Activated naive CD4-positive, alpha-beta T cell treated with anti-CD3 and anti-CD28 coated beads for 36 hours (primary cell): ENCODE measurements around the gene EIF3L. TPM values are rescaled to one million over a fixed set of nuclear protein-coding genes. Genes with fewer than 3 reads are reported as not detected.

Experiments
- CTCF ChIA-PET: fragments of 350-600 bp; sonication (Branson Sonifier 250); formaldehyde crosslinking; loops from one replicate; lab custom pipeline; 2021; ENCODE audit warnings: antibody characterized with exemption; lab: Charles Lee
- DNase-seq: peaks from one replicate; pipeline ENCODE4 v3.0.0-alpha.2; 2020
- H3K27ac Mint-ChIP-seq: one replicate; pipeline ENCODE4 v1.8.0; 2021; ENCODE audit warnings: mild to moderate bottlenecking, mixed read lengths
- H3K27me3 Mint-ChIP-seq: one replicate; pipeline ENCODE4 v1.8.0; 2021; ENCODE audit warnings: low read depth, mixed read lengths
- H3K36me3 Mint-ChIP-seq: one replicate; pipeline ENCODE4 v1.8.0; 2021; ENCODE audit warnings: low read depth, mixed read lengths
- H3K4me1 Mint-ChIP-seq: one replicate; pipeline ENCODE4 v1.8.0; 2021; ENCODE audit warnings: low read depth, mixed read lengths
- H3K4me3 Mint-ChIP-seq: one replicate; pipeline ENCODE4 v1.8.0; 2021; ENCODE audit warnings: mild to moderate bottlenecking, moderate library complexity, mixed read lengths
- H3K9me3 Mint-ChIP-seq: one replicate; pipeline ENCODE4 v1.8.0; 2021; ENCODE audit warnings: mixed read lengths
- intact Hi-C: fragments of 100-400 bp; cut with micrococcal nuclease; formaldehyde crosslinking; loops from one replicate; pipeline ENCODE4 v1.15.1; 2023
- total RNA-seq, 2 experiments: library from RNA; stranded (reverse); gene quantifications; one replicate each; pipeline ENCODE4 v1.2.3, GENCODE V29; 2021

Gene EIF3L
- total RNA-seq, 2 experiments from 2014 or later, result 776 to 797 TPM

- H3K36me3 Mint-ChIP-seq, result peaks cover 4% of the 10 kb centered on the region
- no peak overlapping the region for H3K27ac Mint-ChIP-seq
- H3K4me3 Mint-ChIP-seq, result no peak overlapping the region
- intact Hi-C loops, result no loop called here
- no peaks in the 10 kb centered on the region for H3K9me3 Mint-ChIP-seq
- CTCF ChIA-PET, result interaction anchor here (0.6 to 8.6 kb wide), 4 partner anchors 12 to 138 kb away, joined by 4 to 130 read pairs (median 45); partner anchors contain the start of gene GCAT
- no peak for DNase-seq
- peaks cover 15% of the 10 kb centered on the region for H3K4me1 Mint-ChIP-seq
- H3K27me3 Mint-ChIP-seq, result peaks cover 23% of the 10 kb centered on the region
Observed at GRCh38 chr22:37820350-37820749, 28.9 kb upstream of the EIF3L start.

GRCh38 chr22:37822079-37822833, 27.0 kb upstream of the EIF3L start:
- no peak overlapping the region for H3K4me3 Mint-ChIP-seq
- CTCF ChIA-PET, result interaction anchor here (1.0 kb wide), 1 partner anchor 41 kb away, joined by 4 read pairs; no protein-coding TSS in a partner anchor

DNA sequence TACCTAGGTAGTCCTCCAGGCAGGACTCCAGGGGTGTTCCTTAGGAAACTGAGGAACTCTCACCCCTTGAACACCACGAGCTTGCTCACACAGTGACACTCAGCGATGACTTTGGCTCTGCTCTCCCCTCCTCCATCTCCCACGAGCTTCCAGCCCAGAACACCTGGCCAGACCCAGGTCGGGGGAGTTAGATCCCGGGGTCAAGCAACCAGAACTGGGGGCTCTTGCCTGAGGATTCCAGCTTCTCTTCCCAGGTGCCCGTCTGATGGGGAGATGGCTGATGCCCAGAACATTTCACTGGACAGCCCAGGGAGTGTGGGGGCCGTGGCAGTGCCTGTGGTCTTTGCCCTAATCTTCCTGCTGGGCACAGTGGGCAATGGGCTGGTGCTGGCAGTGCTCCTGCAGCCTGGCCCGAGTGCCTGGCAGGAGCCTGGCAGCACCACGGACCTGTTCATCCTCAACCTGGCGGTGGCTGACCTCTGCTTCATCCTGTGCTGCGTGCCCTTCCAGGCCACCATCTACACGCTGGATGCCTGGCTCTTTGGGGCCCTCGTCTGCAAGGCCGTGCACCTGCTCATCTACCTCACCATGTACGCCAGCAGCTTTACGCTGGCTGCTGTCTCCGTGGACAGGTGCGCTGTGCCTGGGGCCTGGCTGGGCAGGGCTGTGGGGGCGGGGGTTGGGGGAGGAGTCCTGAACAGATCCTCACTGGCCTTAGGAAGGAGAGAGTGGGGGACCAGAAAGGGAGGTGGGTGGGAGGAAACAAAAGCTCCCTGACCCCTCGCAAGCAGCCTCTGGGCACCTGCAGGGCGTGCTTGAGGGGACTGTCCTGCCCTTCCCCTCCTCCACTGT, 25.9 kb upstream of the EIF3L start, which contains the start of gene GALR3:
Gene GALR3, plus strand, starts transcription at position 249 of the 852 bp plus-strand sequence. Its CDS starts 25 bp downstream, at position 274.
- Mint-ChIP-seq H3K9me3 (no peaks in the 10 kb centered on the region), H3K4me3 (peak within 1 kb of the TSS; percentile 43), H3K27me3 (peaks cover 26% of the 10 kb centered on the region), H3K4me1 (peaks cover 9% of the 10 kb centered on the region), H3K27ac (no peak within 1 kb of the TSS), H3K36me3 (no peaks in the 10 kb centered on the region)
- CTCF ChIA-PET, result interaction anchor here (0.5 to 1.4 kb wide), 7 partner anchors 13 to 197 kb away, joined by 3 to 5 read pairs (median 3); no protein-coding TSS in a partner anchor
- no peak for DNase-seq
- intact Hi-C loops, result no loop called here

More at GRCh38 chr22:37822079-37822833, 27.0 kb upstream of the EIF3L start:
- peaks cover 26% of the 10 kb centered on the region for H3K27me3 Mint-ChIP-seq
- peaks cover 17% of the 10 kb centered on the region for H3K4me1 Mint-ChIP-seq
- H3K27ac Mint-ChIP-seq, result no peak overlapping the region
- H3K36me3 Mint-ChIP-seq, result peaks cover 3% of the 10 kb centered on the region
- no peaks in the 10 kb centered on the region for H3K9me3 Mint-ChIP-seq
- intact Hi-C loops, result no loop called here
- no peak for DNase-seq

DNA sequence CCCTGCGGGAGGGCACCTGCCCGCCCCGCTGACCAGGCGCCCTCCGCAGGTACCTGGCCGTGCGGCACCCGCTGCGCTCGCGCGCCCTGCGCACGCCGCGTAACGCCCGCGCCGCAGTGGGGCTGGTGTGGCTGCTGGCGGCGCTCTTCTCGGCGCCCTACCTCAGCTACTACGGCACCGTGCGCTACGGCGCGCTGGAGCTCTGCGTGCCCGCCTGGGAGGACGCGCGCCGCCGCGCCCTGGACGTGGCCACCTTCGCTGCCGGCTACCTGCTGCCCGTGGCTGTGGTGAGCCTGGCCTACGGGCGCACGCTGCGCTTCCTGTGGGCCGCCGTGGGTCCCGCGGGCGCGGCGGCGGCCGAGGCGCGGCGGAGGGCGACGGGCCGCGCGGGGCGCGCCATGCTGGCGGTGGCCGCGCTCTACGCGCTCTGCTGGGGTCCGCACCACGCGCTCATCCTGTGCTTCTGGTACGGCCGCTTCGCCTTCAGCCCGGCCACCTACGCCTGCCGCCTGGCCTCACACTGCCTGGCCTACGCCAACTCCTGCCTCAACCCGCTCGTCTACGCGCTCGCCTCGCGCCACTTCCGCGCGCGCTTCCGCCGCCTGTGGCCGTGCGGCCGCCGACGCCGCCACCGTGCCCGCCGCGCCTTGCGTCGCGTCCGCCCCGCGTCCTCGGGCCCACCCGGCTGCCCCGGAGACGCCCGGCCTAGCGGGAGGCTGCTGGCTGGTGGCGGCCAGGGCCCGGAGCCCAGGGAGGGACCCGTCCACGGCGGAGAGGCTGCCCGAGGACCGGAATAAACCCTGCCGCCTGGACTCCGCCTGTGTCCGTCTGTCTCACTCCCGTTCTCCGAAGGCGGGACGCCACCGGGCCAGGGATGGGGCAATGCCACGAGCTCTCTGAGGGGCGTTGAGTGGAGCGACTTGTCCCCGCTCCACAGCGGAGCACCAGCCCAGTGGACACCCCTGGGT, 24.3 kb upstream of the EIF3L start:
- CTCF ChIA-PET, result interaction anchor here (0.8 to 1.4 kb wide), 4 partner anchors 8 to 38 kb away, joined by 3 to 5 read pairs (median 4); no protein-coding TSS in a partner anchor
- intact Hi-C loops, result no loop called here
- H3K27me3 Mint-ChIP-seq, result peaks cover 20% of the 10 kb centered on the region
- no peaks in the 10 kb centered on the region for H3K9me3 Mint-ChIP-seq
- DNase-seq, result no peak
- peak overlapping the region; percentile 46 for H3K4me3 Mint-ChIP-seq
- H3K27ac Mint-ChIP-seq, result no peak overlapping the region
- peaks cover 5% of the 10 kb centered on the region for H3K4me1 Mint-ChIP-seq
- peaks cover 5% of the 10 kb centered on the region for H3K36me3 Mint-ChIP-seq

DNA sequence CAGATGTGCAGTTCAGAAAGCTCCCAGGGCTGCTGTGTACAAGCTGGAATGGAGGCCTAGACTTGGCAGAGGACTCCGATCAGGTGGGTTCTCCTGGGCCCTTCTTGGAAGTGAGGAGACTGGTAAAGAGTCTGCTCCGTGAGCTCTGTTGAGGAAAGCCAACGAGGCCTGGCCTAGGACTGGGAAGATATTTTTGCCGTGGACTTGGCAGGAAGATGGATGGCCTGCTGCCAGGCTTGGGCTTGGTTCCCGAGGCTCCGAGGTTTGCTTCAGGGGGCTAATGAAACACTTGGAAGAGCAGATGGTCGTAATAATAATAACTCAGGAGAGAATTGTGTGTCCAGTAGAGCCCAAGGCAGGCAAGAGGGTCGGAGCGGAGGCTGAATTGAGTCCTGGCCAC, 22.2 kb upstream of the EIF3L start:
- H3K27me3 Mint-ChIP-seq, result peaks cover 15% of the 10 kb centered on the region
- peaks cover 13% of the 10 kb centered on the region for H3K36me3 Mint-ChIP-seq
- peaks cover 5% of the 10 kb centered on the region for H3K4me1 Mint-ChIP-seq
- H3K9me3 Mint-ChIP-seq, result no peaks in the 10 kb centered on the region
- DNase-seq, result no peak
- no peak overlapping the region for H3K4me3 Mint-ChIP-seq
- intact Hi-C loops, result no loop called here
- CTCF ChIA-PET, result interaction anchor here (1.1 to 1.2 kb wide), 2 partner anchors 23 to 36 kb away, joined by 3 to 4 read pairs; no protein-coding TSS in a partner anchor
- no peak overlapping the region for H3K27ac Mint-ChIP-seq

- DNase-seq, result no peak
- Mint-ChIP-seq H3K27ac (no peak overlapping the region), H3K4me3 (no peak overlapping the region), H3K4me1 (peaks cover 2% of the 10 kb centered on the region), H3K9me3 (no peaks in the 10 kb centered on the region), H3K27me3 (peaks cover 3% of the 10 kb centered on the region), H3K36me3 (peaks cover 17% of the 10 kb centered on the region)
- CTCF ChIA-PET, result interaction anchor here (3.4 kb wide), 1 partner anchor 13 kb away, joined by 23 read pairs; no protein-coding TSS in a partner anchor
- intact Hi-C loops, result no loop called here
Observed at GRCh38 chr22:37830093-37830842, 19.0 kb upstream of the EIF3L start.

DNA sequence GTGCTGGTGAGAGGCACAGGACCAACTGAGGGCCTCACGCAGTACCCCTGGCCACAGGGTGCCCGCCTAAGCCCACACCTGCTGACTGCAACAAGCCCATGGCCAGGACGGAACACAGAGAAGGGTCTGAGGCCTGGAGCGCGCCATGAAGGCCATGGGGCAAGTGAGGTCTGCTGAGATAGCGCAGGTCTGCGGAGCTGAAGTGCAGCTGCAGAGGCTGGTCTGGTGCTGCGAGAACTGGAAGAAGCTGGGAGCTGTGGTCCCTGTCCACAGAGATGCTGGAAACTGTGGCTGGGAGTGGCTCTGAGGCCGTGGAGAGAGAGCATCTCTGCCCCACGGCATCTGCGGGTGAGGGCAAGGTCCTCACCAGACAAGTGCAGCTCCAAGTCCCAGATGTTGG, 17.7 kb upstream of the EIF3L start:
- Mint-ChIP-seq H3K4me3 (no peak overlapping the region), H3K4me1 (no peaks in the 10 kb centered on the region), H3K9me3 (no peaks in the 10 kb centered on the region), H3K27ac (no peak overlapping the region), H3K36me3 (peaks cover 17% of the 10 kb centered on the region), H3K27me3 (no peaks in the 10 kb centered on the region)
- CTCF ChIA-PET, result no interaction called here
- DNase-seq, result no peak
- intact Hi-C loops, result no loop called here

DNA sequence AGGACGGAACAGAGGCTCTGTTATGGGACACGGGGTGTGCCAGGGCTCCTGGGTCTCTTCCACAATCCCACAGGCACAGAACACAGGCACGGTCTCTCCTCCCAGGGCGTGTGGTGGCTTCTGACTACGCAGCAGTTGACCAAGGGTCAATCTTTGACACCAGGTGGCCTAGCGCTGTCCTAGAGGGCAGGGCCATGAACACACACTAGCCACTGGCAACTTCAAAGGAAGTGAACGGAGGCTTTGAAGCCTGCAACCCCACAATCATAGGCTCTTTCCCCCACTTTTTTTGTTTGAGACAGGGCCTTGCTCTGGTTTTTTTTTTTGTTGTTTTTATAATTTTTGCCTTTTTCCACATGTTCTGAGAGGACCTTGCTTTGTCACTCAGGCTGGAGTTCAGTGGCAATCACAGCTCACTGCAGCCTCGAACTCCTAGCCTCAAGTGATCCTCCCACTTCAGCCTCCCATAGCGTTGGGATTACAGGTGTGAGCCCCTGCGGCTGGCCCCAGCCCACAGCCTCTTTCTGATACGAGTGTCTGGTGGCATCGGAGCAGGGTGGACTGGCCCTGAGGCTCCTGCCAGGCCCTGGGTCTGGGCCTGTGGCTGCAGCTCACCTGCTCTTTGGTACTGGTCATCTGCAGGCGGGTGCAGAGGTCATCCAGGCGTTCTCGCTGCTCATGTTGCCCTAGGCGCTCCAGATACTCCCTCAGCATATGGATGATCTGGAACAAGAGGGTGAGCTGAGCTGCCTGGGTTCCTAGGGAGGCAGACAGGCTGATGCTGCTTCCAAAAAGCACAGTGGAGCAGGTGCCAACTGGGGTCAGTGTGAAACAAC, 17.0 kb upstream of the EIF3L start:
- Mint-ChIP-seq H3K27ac (no peak overlapping the region), H3K4me1 (no peaks in the 10 kb centered on the region), H3K27me3 (no peaks in the 10 kb centered on the region), H3K9me3 (no peaks in the 10 kb centered on the region), H3K36me3 (peaks cover 17% of the 10 kb centered on the region), H3K4me3 (no peak overlapping the region)
- CTCF ChIA-PET, result no interaction called here
- intact Hi-C loops, result no loop called here
- DNase-seq, result no peak

GRCh38 chr22:37842015-37842793, 7.0 kb upstream of the EIF3L start:
- Mint-ChIP-seq H3K4me3 (peak overlapping the region; percentile 66), H3K4me1 (peaks cover 18% of the 10 kb centered on the region), H3K27me3 (no peaks in the 10 kb centered on the region), H3K27ac (no peak overlapping the region), H3K9me3 (no peaks in the 10 kb centered on the region), H3K36me3 (peaks cover 10% of the 10 kb centered on the region)
- CTCF ChIA-PET, result interaction anchor here (0.5 to 1.5 kb wide), 3 partner anchors 21 to 33 kb away, joined by 3 to 4 read pairs (median 3); no protein-coding TSS in a partner anchor
- intact Hi-C loops, result loop anchor here (5.0 kb wide), 2 partner anchors 165 to 340 kb away; partner anchors contain the start of genes LGALS1 and PLA2G6
- no peak for DNase-seq
